Measurements from ENCODE around the gene TALDO1. TPM values are rescaled to one million over a fixed set of nuclear protein-coding genes. Genes with fewer than 3 reads are reported as not detected.

Gene TALDO1
- total RNA-seq, 1 donor from 2014 or later: 332 TPM

GRCh38 chr11:762421-763072, 15.3 kb downstream of the TALDO1 start:
- TF ChIP-seq, protein P1, sequence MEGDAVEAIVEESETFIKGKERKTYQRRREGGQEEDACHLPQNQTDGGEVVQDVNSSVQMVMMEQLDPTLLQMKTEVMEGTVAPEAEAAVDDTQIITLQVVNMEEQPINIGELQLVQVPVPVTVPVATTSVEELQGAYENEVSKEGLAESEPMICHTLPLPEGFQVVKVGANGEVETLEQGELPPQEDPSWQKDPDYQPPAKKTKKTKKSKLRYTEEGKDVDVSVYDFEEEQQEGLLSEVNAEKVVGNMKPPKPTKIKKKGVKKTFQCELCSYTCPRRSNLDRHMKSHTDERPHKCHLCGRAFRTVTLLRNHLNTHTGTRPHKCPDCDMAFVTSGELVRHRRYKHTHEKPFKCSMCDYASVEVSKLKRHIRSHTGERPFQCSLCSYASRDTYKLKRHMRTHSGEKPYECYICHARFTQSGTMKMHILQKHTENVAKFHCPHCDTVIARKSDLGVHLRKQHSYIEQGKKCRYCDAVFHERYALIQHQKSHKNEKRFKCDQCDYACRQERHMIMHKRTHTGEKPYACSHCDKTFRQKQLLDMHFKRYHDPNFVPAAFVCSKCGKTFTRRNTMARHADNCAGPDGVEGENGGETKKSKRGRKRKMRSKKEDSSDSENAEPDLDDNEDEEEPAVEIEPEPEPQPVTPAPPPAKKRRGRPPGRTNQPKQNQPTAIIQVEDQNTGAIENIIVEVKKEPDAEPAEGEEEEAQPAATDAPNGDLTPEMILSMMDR (conservative IDR thresholded peaks at IDR 0.05; ENCODE audit: low read depth, low read length): peak; percentile 39
- H3K4me3 ChIP-seq (ENCODE audit: low read depth, low read length): no peak overlapping the region
- no peak for DNase-seq (ENCODE audit: low read depth)

- DNase-seq (ENCODE audit: low read depth): no peak
- H3K4me3 ChIP-seq (ENCODE audit: low read depth, low read length): no peak overlapping the region
- TF ChIP-seq, protein P1 (conservative IDR thresholded peaks at IDR 0.05; ENCODE audit: low read depth, low read length): no peak
Measured at GRCh38 chr11:763073-763463, 15.8 kb downstream of the TALDO1 start.

DNA sequence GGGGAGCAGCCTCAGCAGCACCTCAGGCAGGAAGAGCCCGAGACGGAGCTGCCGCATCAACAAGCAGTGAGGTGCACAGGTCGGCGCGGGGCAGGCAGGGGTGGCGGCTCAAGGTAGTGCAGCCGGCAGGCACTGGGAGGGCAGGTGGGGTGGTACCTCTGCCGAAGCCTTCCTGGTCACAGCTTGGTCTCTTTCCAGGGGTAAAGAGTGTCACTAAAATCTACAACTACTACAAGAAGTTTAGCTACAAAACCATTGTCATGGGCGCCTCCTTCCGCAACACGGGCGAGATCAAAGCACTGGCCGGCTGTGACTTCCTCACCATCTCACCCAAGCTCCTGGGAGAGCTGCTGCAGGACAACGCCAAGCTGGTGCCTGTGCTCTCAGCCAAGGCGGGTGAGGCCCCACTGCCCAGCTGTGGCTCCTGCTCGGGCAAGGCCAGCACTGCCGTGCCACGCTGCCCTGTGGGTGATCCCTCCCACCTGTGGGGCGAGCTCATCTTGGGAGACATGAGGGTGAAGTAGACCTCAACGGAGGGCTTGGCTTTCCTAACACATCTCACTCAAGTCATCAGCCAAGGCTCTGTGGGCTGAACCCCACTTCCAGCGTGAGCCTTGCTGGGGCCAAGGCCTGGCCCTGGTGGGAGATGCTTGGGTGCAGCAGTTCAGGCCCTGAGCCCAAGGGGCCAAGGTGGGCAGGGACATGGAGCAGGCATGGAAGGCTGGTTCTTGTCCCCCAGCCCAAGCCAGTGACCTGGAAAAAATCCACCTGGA, 16.5 kb downstream of the TALDO1 start:
- DNase-seq (ENCODE audit: low read depth): no peak
- no peak overlapping the region for H3K4me3 ChIP-seq (ENCODE audit: low read depth, low read length)
- TF ChIP-seq, protein P1 (conservative IDR thresholded peaks at IDR 0.05; ENCODE audit: low read depth, low read length): no peak

GRCh38 chr11:764322-765024, 17.2 kb downstream of the TALDO1 start:
- TF ChIP-seq, protein P1 (conservative IDR thresholded peaks at IDR 0.05; ENCODE audit: low read depth, low read length): no peak
- DNase-seq (ENCODE audit: low read depth): no peak
- no peak overlapping the region for H3K4me3 ChIP-seq (ENCODE audit: low read depth, low read length)

DNA sequence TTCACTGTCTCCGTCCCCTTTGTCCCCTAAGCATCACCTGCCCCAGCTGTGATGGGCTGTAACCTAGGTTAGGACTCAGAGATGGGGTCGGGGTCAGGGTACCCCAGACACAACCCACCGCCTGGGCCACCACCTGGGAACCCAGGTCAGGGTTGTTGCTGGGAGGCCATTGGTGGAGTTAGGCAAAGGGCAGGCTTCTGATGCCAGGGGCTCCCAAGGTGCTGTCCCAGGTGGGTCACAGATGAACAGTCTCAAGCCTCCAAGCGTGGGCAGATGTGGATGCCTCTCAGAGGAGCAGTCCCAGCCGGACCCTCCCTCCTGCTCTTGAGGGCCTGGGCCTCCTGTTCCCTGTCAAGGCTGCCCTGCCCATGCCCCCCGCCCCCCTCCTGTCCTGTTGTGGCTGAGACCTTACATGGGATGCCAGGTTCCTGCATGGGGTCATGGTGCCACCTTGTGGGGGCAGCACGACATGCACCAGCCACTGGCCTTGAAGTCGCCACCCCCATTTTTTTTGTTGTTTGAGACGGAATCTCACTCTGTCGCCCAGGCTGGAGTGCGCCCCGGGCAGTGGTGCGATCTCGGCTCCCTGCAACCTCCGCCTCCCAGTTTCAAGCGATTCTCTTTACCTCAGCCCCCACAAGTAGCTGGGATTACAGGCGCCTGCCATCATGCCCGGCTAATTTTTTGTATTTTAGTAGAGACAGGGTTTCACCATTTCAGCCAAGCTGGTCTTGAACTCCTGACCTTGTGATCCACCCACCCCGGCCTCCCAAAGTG, 17.9 kb downstream of the TALDO1 start:
- no peak overlapping the region for H3K4me3 ChIP-seq (ENCODE audit: low read depth, low read length)
- TF ChIP-seq, protein P1 (conservative IDR thresholded peaks at IDR 0.05; ENCODE audit: low read depth, low read length): peak; percentile 59
- DNase-seq (ENCODE audit: low read depth): no peak

DNA sequence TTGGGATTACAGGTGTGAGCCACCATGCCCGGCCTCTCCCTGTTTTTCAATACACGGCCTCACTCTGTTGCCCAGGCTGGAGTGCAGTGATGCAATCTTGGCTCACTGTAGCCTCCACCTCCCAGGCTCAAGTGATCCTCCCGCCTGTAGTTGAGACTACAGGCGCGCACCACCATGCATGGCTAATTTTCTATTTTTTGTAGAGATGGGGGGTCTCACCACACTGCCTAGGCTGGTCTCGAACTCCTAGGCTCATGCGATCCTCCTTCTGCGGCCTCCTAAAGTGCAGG, 18.5 kb downstream of the TALDO1 start:
- H3K4me3 ChIP-seq (ENCODE audit: low read depth, low read length): no peak overlapping the region
- TF ChIP-seq, protein P1 (conservative IDR thresholded peaks at IDR 0.05; ENCODE audit: low read depth, low read length): no peak
- DNase-seq (ENCODE audit: low read depth): no peak
